Type B pancreatic cell (in vitro differentiated cells): ENCODE results near the gene CEP170. TPM values are rescaled to one million over a fixed set of nuclear protein-coding genes. Genes with fewer than 3 reads are reported as not detected.

Experiments
- DNase-seq: peaks from one replicate; pipeline ENCODE4 v3.0.0; 2021; ENCODE audit warnings: mixed read lengths; ENCODE audit not compliant: unreplicated experiment; ENCODE audit errors: extremely low spot score
- H3K27ac Mint-ChIP-seq: 2 replicates; pipeline ENCODE4 v1.8.0; 2021; ENCODE audit warnings: mild to moderate bottlenecking, mixed read lengths
- H3K27me3 Mint-ChIP-seq: 2 replicates; pipeline ENCODE4 v1.8.0; 2021; ENCODE audit warnings: mixed read lengths
- H3K36me3 Mint-ChIP-seq: 2 replicates; pipeline ENCODE4 v1.8.0; 2021; ENCODE audit warnings: mixed read lengths
- H3K4me1 Mint-ChIP-seq: one replicate; pipeline ENCODE4 v1.8.0; 2021; ENCODE audit warnings: mixed read lengths; ENCODE audit not compliant: unreplicated experiment
- H3K4me3 Mint-ChIP-seq: 2 replicates; pipeline ENCODE4 v1.8.0; 2021; ENCODE audit warnings: mild to moderate bottlenecking, mixed read lengths
- H3K9me3 Mint-ChIP-seq: 2 replicates; pipeline ENCODE4 v1.8.0; 2021; ENCODE audit warnings: mixed read lengths
- total RNA-seq: library from RNA; stranded (reverse); gene quantifications from 2 replicates; pipeline ENCODE4 v1.2.1, GENCODE V29; 2021; ENCODE audit warnings: low replicate concordance
- TF ChIP-seq, protein P1 (sequence below): fragments of 200-600 bp; sonication (generic); conservative IDR thresholded peaks from 2 replicates; pipeline ENCODE4 v1.5.0; 2021; ENCODE audit warnings: antibody characterized with exemption, mild to moderate bottlenecking

Gene CEP170
- total RNA-seq, 1 donor from 2014 or later, result 83.8 TPM

DNA sequence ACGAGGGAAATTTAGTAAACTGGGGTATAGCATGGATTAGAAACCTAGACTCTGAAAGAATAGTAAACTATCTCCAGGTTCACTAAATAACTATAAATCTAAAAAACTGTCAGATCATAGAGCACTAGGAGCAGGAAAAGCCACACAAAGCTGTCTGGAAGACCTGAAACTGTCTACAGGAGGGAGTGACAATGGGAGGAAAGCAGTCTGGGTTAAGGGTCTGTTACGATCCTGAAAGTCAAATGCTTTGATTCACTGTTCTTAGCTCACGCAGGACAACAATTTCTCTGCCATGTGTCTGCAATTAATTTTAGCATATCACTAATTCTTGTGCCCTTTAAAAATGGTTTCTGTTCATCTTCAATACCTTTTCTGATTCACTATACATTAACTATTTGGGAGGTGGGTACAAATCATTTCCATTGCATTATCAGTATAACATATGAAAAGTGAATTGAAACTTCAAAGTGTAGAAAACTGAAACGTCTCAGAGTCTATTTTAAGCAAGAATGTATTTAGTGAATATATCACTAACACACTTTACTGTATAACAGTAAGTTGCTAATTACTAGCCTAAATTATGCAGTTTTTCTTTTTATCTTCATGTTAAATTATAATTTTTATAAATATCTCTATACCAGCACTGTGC is 18.4 kb downstream of the CEP170 start:
- Mint-ChIP-seq H3K9me3 (peaks cover 20% of the 10 kb centered on the region), H3K36me3 (peaks cover 47% of the 10 kb centered on the region), H3K4me1 (no peaks in the 10 kb centered on the region), H3K27me3 (no peaks in the 10 kb centered on the region), H3K27ac (no peak overlapping the region), H3K4me3 (no peak overlapping the region)
- TF ChIP-seq, protein P1, sequence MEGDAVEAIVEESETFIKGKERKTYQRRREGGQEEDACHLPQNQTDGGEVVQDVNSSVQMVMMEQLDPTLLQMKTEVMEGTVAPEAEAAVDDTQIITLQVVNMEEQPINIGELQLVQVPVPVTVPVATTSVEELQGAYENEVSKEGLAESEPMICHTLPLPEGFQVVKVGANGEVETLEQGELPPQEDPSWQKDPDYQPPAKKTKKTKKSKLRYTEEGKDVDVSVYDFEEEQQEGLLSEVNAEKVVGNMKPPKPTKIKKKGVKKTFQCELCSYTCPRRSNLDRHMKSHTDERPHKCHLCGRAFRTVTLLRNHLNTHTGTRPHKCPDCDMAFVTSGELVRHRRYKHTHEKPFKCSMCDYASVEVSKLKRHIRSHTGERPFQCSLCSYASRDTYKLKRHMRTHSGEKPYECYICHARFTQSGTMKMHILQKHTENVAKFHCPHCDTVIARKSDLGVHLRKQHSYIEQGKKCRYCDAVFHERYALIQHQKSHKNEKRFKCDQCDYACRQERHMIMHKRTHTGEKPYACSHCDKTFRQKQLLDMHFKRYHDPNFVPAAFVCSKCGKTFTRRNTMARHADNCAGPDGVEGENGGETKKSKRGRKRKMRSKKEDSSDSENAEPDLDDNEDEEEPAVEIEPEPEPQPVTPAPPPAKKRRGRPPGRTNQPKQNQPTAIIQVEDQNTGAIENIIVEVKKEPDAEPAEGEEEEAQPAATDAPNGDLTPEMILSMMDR, result no peak
- no peak for DNase-seq

DNA sequence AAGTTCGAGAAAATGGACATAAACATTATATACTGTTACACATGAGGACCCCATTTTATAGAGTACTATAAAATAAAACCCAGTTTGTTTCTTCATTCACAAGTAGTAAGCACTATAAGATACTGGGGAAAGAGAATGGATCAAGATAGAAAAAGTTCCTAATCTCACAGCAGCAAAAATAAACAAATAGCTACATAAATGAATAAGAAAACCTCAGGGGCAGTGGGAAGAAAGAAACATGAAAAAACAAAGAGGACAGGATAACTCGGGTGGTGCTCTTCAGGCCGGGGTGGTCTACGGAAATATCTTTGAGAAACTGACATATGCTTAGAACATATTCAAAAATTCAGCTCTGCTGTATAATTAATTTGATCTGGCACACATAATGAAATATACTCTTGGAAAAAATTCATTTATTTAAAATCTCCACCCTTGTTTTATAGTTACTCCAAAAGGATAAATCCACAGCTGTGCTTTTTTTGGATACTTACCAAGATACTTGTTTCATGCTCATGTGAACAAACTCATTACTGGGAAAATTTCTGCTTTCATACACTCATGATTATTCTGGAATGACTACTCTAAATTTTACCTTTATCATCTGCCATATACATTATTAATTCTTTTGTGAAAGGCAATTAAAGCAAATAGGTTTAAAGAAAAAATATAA is 20.0 kb downstream of the CEP170 start:
- H3K27me3 Mint-ChIP-seq, result no peaks in the 10 kb centered on the region
- DNase-seq, result no peak
- H3K36me3 Mint-ChIP-seq, result peaks cover 49% of the 10 kb centered on the region
- peaks cover 29% of the 10 kb centered on the region for H3K9me3 Mint-ChIP-seq
- TF ChIP-seq, protein P1, result no peak
- H3K4me3 Mint-ChIP-seq, result no peak overlapping the region
- no peak overlapping the region for H3K27ac Mint-ChIP-seq
- H3K4me1 Mint-ChIP-seq, result no peaks in the 10 kb centered on the region

DNA sequence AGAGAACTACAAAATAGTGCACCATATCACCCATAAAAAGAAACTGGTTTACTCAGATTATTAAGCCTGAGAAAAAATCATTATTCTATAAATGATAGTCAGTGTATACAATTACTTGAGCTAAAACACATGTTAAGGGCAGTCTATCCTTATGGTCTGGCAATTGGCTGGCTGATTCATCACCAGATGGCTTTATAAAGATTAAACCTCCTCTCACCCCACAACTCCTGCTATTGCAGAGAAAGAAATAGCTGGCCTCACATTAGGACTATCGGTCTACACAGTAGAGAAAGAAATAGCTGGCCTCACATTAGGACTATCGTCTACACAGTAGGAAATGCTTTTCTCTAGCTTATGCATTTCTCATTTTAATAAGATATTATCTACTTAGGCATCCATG is 21.2 kb downstream of the CEP170 start:
- H3K27me3 Mint-ChIP-seq, result no peaks in the 10 kb centered on the region
- TF ChIP-seq, protein P1, result no peak
- DNase-seq, result no peak
- peaks cover 21% of the 10 kb centered on the region for H3K9me3 Mint-ChIP-seq
- H3K4me1 Mint-ChIP-seq, result no peaks in the 10 kb centered on the region
- H3K4me3 Mint-ChIP-seq, result no peak overlapping the region
- no peak overlapping the region for H3K27ac Mint-ChIP-seq
- H3K36me3 Mint-ChIP-seq, result peaks cover 44% of the 10 kb centered on the region

DNA sequence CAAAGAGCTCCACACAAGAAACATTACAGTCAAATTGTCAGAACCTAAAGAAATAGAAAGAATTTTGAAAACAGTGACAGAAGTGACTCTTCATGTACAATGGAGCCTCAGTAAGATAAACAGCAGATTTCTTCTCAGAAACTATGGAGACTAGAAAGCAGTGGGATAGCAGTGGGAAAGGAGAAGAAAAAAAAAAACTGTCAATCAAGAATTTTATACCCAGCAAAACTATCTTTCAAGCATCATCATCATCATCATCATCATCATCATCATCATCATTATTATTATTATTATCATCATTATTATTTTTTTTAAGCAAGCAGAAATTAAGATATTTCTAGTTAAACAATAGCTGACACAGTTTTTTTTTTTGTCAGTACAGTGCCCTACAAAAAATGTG is 24.2 kb downstream of the CEP170 start:
- Mint-ChIP-seq H3K27me3 (no peaks in the 10 kb centered on the region), H3K4me3 (no peak overlapping the region), H3K9me3 (peaks cover 27% of the 10 kb centered on the region), H3K4me1 (no peaks in the 10 kb centered on the region), H3K27ac (no peak overlapping the region), H3K36me3 (peaks cover 40% of the 10 kb centered on the region)
- no peak for DNase-seq
- TF ChIP-seq, protein P1, result no peak

DNA sequence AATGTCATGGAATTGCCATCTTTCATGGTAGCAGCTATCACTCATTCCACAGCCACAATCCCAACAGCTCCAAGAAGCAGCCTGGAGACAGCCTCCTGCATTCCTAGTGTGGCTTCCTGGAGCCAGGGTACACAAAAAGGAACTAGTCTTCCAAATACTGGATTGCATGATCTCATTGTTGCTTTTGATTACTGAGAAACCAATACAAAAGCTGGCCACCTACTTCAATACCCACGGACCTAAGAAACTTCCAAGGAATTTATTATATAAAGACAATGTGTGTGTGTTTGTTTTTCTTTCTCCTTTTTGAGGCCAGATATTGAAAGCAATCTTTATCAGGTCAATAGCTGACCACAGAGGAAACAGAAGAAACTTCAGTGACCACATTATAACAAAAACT is 25.6 kb downstream of the CEP170 start:
- Mint-ChIP-seq H3K4me3 (no peak overlapping the region), H3K27me3 (no peaks in the 10 kb centered on the region), H3K4me1 (no peaks in the 10 kb centered on the region), H3K36me3 (peaks cover 40% of the 10 kb centered on the region), H3K9me3 (peaks cover 27% of the 10 kb centered on the region), H3K27ac (no peak overlapping the region)
- DNase-seq, result no peak
- TF ChIP-seq, protein P1, result no peak
